MCF 10A (cell line): ENCODE measurements around the gene MTTP. TPM values are rescaled to one million over a fixed set of nuclear protein-coding genes. Genes with fewer than 3 reads are reported as not detected.

Experiments used
- BruUV-seq: library from RNA; stranded (reverse); fragments of 400-500 nt; replicated peaks from 2 replicates; lab custom pipeline; 2021; lab: Mats Ljungman, UMichigan
- CTCF ChIA-PET: fragments of 300-600 bp; sonication (Branson Sonifier 250); formaldehyde crosslinking; extraction: SDS; loops from one replicate; lab custom pipeline; 2021; ENCODE audit warnings: antibody characterized with exemption, inconsistent platforms; lab: Yijun Ruan, JAX
- POLR2A ChIA-PET: fragments of 300-600, 350-650 bp; sonication (Branson Sonifier 250); formaldehyde crosslinking; extraction: SDS; loops from one replicate; lab custom pipeline; 2020; ENCODE audit warnings: antibody characterized with exemption, inconsistent platforms; lab: Yijun Ruan, JAX
- DNase-seq: peaks from one replicate; pipeline ENCODE4 v3.0.0-alpha.2; 2018; ENCODE audit not compliant: unreplicated experiment
- H3K27ac Mint-ChIP-seq: one replicate; pipeline ENCODE4 v1.8.0; 2022; ENCODE audit warnings: mild to moderate bottlenecking, low read depth, mixed read lengths; ENCODE audit not compliant: unreplicated experiment
- H3K27me3 Mint-ChIP-seq: one replicate; pipeline ENCODE4 v1.8.0; 2022; ENCODE audit warnings: mixed read lengths; ENCODE audit not compliant: insufficient read depth, unreplicated experiment
- H3K36me3 Mint-ChIP-seq: one replicate; pipeline ENCODE4 v1.8.0; 2022; ENCODE audit warnings: mild to moderate bottlenecking, moderate library complexity, mixed read lengths; ENCODE audit not compliant: insufficient read depth, unreplicated experiment
- H3K4me1 Mint-ChIP-seq: one replicate; pipeline ENCODE4 v1.8.0; 2022; ENCODE audit warnings: mixed read lengths; ENCODE audit not compliant: insufficient read depth, unreplicated experiment
- H3K4me3 Mint-ChIP-seq: one replicate; pipeline ENCODE4 v1.8.0; 2022; ENCODE audit warnings: mild to moderate bottlenecking, moderate library complexity, mixed read lengths; ENCODE audit not compliant: unreplicated experiment
- H3K9me3 Mint-ChIP-seq: one replicate; pipeline ENCODE4 v1.8.0; 2022; ENCODE audit warnings: mixed read lengths; ENCODE audit not compliant: unreplicated experiment
- CTCF ChIP-seq: fragments of 200-600 bp; IDR thresholded peaks from one replicate; pipeline ENCODE4 v1.8.0; 2022; ENCODE audit warnings: antibody characterized with exemption, mild to moderate bottlenecking; ENCODE audit not compliant: unreplicated experiment
- intact Hi-C: fragments of 100-400 bp; cut with micrococcal nuclease; formaldehyde crosslinking; loops from 2 replicates; pipeline ENCODE4 v1.14.1; 2022
- total RNA-seq: library from RNA; stranded (reverse); gene quantifications from 2 replicates; pipeline ENCODE4 v1.2.3, GENCODE V29; 2022

Gene MTTP
- total RNA-seq, 1 experiment from 2014 or later, result 0.51 TPM

GRCh38 chr4:99642725-99643489 lies 68.3 kb downstream of the MTTP start:
- Mint-ChIP-seq H3K4me1 (peaks cover 22% of the 10 kb centered on the region), H3K27me3 (no peaks in the 10 kb centered on the region), H3K4me3 (no peak overlapping the region), H3K27ac (no peak overlapping the region), H3K9me3 (no peaks in the 10 kb centered on the region), H3K36me3 (no peaks in the 10 kb centered on the region)
- no peak for DNase-seq
- POLR2A ChIA-PET, result no interaction called here
- CTCF ChIA-PET, result interaction anchor here (0.8 to 1.2 kb wide), 2 partner anchors 9 to 165 kb away, joined by 3 read pairs; no protein-coding TSS in a partner anchor
- intact Hi-C loops, result no loop called here
- no peak for TF ChIP-seq CTCF
- BruUV-seq, result no TSS peak

DNA sequence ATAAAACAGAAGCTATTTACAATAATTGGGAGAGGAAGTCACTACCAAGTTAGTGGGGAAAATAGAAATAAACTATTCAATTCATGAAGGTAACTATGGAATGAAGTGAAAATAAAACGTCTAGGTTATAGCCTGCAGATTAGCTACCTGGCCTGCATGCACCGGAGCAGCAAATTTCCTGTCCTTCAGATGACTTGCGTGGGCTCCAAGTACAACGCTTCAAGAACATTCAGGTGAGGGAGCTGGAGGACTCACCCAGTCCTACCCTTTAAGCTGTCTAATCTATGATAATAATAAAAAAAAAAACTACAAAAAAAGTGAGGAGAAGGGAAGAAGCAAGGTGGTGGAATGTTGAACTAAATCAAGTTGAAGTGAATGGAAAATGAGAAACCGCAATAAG lies 69.8 kb downstream of the MTTP start:
- Mint-ChIP-seq H3K9me3 (no peaks in the 10 kb centered on the region), H3K27ac (peak overlapping the region; percentile 46), H3K4me3 (no peak overlapping the region), H3K4me1 (peaks cover 22% of the 10 kb centered on the region), H3K36me3 (no peaks in the 10 kb centered on the region), H3K27me3 (no peaks in the 10 kb centered on the region)
- POLR2A ChIA-PET, result no interaction called here
- no peak for TF ChIP-seq CTCF
- BruUV-seq, result no TSS peak
- CTCF ChIA-PET, result no interaction called here
- intact Hi-C loops, result no loop called here
- no peak for DNase-seq

GRCh38 chr4:99645036-99645435 lies 70.4 kb downstream of the MTTP start:
- no peak for DNase-seq
- intact Hi-C loops, result no loop called here
- peaks cover 22% of the 10 kb centered on the region for H3K4me1 Mint-ChIP-seq
- no peaks in the 10 kb centered on the region for H3K36me3 Mint-ChIP-seq
- ChIA-PET CTCF (no interaction called here), POLR2A (no interaction called here)
- no TSS peak for BruUV-seq
- H3K4me3 Mint-ChIP-seq, result no peak overlapping the region
- H3K27ac Mint-ChIP-seq, result no peak overlapping the region
- H3K27me3 Mint-ChIP-seq, result no peaks in the 10 kb centered on the region
- no peaks in the 10 kb centered on the region for H3K9me3 Mint-ChIP-seq
- no peak for TF ChIP-seq CTCF

DNA sequence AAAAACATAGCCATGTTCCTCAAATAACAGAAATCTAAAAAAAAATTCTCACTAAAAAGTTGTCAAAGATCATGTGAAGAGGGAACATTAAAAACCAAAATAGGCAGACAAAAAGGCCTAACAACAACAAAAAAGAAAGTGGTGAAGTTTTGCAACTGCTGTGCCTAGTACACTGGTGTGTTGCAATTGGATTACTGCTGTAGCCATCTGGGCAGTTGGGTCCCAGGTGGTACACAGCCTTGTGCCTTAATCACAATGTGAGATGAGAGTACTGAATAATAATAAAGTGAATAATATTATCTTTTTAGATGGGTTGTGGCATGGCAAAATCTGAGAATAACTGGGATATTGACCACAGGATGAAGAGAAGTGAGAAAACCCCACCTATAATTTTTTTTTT lies 71.0 kb downstream of the MTTP start:
- ChIA-PET POLR2A (no interaction called here), CTCF (no interaction called here)
- Mint-ChIP-seq H3K27ac (no peak overlapping the region), H3K9me3 (no peaks in the 10 kb centered on the region), H3K4me1 (peaks cover 22% of the 10 kb centered on the region), H3K4me3 (no peak overlapping the region), H3K36me3 (no peaks in the 10 kb centered on the region), H3K27me3 (no peaks in the 10 kb centered on the region)
- intact Hi-C loops, result no loop called here
- no TSS peak for BruUV-seq
- DNase-seq, result peak; percentile 42
- no peak for TF ChIP-seq CTCF
